ENCODE data around the gene SPIN2B. TPM values are rescaled to one million over a fixed set of nuclear protein-coding genes. Genes with fewer than 3 reads are reported as not detected.

Gene SPIN2B
- total and polyA plus RNA-seq, 2 of the 13 experiments (the other 11 are each of a cell fraction or from before 2014, with no cell fraction given): 7.9 to 10.4 TPM

DNA sequence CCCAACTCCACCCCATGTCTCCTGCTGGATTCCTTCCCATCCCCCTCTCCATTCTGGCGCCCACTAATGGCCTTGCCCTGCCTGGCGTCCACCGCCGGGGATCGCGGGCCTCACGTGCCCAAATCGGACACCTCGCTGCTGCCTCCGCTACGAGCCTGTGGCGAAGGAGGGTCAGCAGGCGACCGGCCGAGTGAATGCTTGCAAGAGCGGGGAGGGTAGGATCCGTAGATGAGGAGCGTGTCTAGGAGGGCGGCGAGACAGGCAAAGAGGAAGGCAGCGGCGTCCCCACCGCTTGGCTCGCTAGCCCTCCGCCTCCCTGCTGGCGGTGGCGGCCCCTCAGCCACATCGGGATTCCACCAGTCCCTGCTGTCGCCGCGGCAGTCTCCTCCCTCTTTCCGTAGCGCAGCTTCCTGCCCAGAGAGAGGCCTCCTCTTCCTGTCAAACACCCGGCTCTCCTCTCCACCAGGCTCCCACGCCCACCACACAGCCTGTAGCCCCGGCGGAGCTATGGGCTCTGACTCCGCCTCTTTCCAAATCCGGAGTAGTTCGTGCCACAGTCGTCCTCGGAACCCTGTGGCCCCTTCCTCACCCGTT lies at the start of gene SPIN2B (continued):
- TF ChIP-seq NFE2 (CRISPR knock-in tag; IDR thresholded peaks at IDR 0.05): no peak
- no peak for TF ChIP-seq AKAP8 (CRISPR knock-in tag; IDR thresholded peaks at IDR 0.05)
- TF ChIP-seq ZNF577 (CRISPR knock-in tag; IDR thresholded peaks at IDR 0.05; ENCODE audit: borderline replicate concordance, low read depth): no peak
- TF ChIP-seq, protein P1, sequence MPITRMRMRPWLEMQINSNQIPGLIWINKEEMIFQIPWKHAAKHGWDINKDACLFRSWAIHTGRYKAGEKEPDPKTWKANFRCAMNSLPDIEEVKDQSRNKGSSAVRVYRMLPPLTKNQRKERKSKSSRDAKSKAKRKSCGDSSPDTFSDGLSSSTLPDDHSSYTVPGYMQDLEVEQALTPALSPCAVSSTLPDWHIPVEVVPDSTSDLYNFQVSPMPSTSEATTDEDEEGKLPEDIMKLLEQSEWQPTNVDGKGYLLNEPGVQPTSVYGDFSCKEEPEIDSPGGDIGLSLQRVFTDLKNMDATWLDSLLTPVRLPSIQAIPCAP (CRISPR knock-in tag; IDR thresholded peaks at IDR 0.05; ENCODE audit: low read depth): no peak
- no peak for TF ChIP-seq ZNF850 (CRISPR knock-in tag; conservative IDR thresholded peaks at IDR 0.05)
- no peak for TF ChIP-seq MED13 (CRISPR knock-in tag; IDR thresholded peaks at IDR 0.05)
- no peak; the same call in 1 of the 2 replicates for TF ChIP-seq SP4 (CRISPR knock-in tag; IDR thresholded peaks at IDR 0.05)
- TF ChIP-seq, protein P2, sequence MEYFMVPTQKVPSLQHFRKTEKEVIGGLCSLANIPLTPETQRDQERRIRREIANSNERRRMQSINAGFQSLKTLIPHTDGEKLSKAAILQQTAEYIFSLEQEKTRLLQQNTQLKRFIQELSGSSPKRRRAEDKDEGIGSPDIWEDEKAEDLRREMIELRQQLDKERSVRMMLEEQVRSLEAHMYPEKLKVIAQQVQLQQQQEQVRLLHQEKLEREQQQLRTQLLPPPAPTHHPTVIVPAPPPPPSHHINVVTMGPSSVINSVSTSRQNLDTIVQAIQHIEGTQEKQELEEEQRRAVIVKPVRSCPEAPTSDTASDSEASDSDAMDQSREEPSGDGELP (IDR thresholded peaks at IDR 0.05; ENCODE audit: borderline replicate concordance, low read depth): no peak
- no peak for TF ChIP-seq GFI1 (CRISPR knock-in tag; IDR thresholded peaks at IDR 0.05; ENCODE audit: borderline replicate concordance)
- no peak for TF ChIP-seq YEATS2 (CRISPR knock-in tag; IDR thresholded peaks at IDR 0.05; ENCODE audit: borderline replicate concordance)
- no peak for TF ChIP-seq NFKB2 (CRISPR knock-in tag; IDR thresholded peaks at IDR 0.05; ENCODE audit: borderline replicate concordance)
- TF ChIP-seq PRPF4 (IDR thresholded peaks at IDR 0.05; ENCODE audit: low read depth, low read length, poor library complexity, severe bottlenecking): no peak
- TF ChIP-seq, protein P3, sequence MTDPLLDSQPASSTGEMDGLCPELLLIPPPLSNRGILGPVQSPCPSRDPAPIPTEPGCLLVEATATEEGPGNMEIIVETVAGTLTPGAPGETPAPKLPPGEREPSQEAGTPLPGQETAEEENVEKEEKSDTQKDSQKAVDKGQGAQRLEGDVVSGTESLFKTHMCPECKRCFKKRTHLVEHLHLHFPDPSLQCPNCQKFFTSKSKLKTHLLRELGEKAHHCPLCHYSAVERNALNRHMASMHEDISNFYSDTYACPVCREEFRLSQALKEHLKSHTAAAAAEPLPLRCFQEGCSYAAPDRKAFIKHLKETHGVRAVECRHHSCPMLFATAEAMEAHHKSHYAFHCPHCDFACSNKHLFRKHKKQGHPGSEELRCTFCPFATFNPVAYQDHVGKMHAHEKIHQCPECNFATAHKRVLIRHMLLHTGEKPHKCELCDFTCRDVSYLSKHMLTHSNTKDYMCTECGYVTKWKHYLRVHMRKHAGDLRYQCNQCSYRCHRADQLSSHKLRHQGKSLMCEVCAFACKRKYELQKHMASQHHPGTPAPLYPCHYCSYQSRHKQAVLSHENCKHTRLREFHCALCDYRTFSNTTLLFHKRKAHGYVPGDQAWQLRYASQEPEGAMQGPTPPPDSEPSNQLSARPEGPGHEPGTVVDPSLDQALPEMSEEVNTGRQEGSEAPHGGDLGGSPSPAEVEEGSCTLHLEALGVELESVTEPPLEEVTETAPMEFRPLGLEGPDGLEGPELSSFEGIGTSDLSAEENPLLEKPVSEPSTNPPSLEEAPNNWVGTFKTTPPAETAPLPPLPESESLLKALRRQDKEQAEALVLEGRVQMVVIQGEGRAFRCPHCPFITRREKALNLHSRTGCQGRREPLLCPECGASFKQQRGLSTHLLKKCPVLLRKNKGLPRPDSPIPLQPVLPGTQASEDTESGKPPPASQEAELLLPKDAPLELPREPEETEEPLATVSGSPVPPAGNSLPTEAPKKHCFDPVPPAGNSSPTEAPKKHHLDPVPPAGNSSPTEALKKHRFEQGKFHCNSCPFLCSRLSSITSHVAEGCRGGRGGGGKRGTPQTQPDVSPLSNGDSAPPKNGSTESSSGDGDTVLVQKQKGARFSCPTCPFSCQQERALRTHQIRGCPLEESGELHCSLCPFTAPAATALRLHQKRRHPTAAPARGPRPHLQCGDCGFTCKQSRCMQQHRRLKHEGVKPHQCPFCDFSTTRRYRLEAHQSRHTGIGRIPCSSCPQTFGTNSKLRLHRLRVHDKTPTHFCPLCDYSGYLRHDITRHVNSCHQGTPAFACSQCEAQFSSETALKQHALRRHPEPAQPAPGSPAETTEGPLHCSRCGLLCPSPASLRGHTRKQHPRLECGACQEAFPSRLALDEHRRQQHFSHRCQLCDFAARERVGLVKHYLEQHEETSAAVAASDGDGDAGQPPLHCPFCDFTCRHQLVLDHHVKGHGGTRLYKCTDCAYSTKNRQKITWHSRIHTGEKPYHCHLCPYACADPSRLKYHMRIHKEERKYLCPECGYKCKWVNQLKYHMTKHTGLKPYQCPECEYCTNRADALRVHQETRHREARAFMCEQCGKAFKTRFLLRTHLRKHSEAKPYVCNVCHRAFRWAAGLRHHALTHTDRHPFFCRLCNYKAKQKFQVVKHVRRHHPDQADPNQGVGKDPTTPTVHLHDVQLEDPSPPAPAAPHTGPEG (CRISPR knock-in tag; IDR thresholded peaks at IDR 0.05): no peak
- no peak for TF ChIP-seq ZNF3 (CRISPR knock-in tag; IDR thresholded peaks at IDR 0.05)
- TF ChIP-seq, protein P4, sequence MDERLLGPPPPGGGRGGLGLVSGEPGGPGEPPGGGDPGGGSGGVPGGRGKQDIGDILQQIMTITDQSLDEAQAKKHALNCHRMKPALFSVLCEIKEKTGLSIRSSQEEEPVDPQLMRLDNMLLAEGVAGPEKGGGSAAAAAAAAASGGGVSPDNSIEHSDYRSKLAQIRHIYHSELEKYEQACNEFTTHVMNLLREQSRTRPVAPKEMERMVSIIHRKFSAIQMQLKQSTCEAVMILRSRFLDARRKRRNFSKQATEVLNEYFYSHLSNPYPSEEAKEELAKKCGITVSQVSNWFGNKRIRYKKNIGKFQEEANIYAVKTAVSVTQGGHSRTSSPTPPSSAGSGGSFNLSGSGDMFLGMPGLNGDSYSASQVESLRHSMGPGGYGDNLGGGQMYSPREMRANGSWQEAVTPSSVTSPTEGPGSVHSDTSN (CRISPR knock-in tag; IDR thresholded peaks at IDR 0.05): no peak
- TF ChIP-seq, protein P5, sequence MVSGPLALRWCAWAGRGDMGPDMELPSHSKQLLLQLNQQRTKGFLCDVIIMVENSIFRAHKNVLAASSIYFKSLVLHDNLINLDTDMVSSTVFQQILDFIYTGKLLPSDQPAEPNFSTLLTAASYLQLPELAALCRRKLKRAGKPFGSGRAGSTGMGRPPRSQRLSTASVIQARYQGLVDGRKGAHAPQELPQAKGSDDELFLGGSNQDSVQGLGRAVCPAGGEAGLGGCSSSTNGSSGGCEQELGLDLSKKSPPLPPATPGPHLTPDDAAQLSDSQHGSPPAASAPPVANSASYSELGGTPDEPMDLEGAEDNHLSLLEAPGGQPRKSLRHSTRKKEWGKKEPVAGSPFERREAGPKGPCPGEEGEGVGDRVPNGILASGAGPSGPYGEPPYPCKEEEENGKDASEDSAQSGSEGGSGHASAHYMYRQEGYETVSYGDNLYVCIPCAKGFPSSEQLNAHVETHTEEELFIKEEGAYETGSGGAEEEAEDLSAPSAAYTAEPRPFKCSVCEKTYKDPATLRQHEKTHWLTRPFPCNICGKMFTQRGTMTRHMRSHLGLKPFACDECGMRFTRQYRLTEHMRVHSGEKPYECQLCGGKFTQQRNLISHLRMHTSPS (CRISPR knock-in tag; IDR thresholded peaks at IDR 0.05; ENCODE audit: low read depth): no peak
- no peak for TF ChIP-seq MIER2 (CRISPR knock-in tag; IDR thresholded peaks at IDR 0.05)
- TF ChIP-seq PHB2 (IDR thresholded peaks at IDR 0.05; ENCODE audit: partially characterized antibody): no peak
- TF ChIP-seq, protein P6, sequence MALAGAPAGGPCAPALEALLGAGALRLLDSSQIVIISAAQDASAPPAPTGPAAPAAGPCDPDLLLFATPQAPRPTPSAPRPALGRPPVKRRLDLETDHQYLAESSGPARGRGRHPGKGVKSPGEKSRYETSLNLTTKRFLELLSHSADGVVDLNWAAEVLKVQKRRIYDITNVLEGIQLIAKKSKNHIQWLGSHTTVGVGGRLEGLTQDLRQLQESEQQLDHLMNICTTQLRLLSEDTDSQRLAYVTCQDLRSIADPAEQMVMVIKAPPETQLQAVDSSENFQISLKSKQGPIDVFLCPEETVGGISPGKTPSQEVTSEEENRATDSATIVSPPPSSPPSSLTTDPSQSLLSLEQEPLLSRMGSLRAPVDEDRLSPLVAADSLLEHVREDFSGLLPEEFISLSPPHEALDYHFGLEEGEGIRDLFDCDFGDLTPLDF (CRISPR knock-in tag; IDR thresholded peaks at IDR 0.05): no peak
